GM23338 (cell line): ENCODE measurements around the gene AP3S1. TPM values are rescaled to one million over a fixed set of nuclear protein-coding genes. Genes with fewer than 3 reads are reported as not detected.
A peak's percentile ranks its signal among the peaks of the same experiment; 100 is the strongest.
"Not testable (repeated sequence)": the region's sequence is repeated elsewhere in the genome, so short reads cannot be mapped to it uniquely, and the experiment has no call there.

Experiments
- ATAC-seq: fragments of 200-7000 bp; cut with Tn5 transposase; 3 replicates; pipeline ENCODE4 v1.9.1; 2020
- DNase-seq: peaks from one replicate; pipeline ENCODE4 v3.0.0-alpha.2; 2015; ENCODE audit warnings: low spot score
- H2AFZ ChIP-seq: fragments of 200-600 bp; sonication (generic); 2 replicates; pipeline ENCODE4 v1.8.0; 2016; ENCODE audit warnings: antibody characterized with exemption, mild to moderate bottlenecking, moderate library complexity
- H3F3A ChIP-seq: fragments of 200-600 bp; sonication (generic); replicated peaks from 2 replicates; pipeline ENCODE4 v1.8.0; 2017; ENCODE audit warnings: antibody characterized with exemption, mixed run types, low read depth
- H3K27ac ChIP-seq: fragments of 200-600 bp; sonication (generic); 2 replicates; pipeline ENCODE4 v1.6.1; 2016; ENCODE audit warnings: low read depth
- H3K27me3 ChIP-seq: fragments of 200-600 bp; sonication (generic); 2 replicates; pipeline ENCODE4 v1.8.0; 2016; ENCODE audit warnings: mild to moderate bottlenecking, mixed run types, moderate library complexity; ENCODE audit not compliant: insufficient read depth
- H3K36me3 ChIP-seq: fragments of 200-600 bp; sonication (generic); 2 replicates; pipeline ENCODE4 v1.8.0; 2016; ENCODE audit warnings: mild to moderate bottlenecking; ENCODE audit not compliant: insufficient read depth
- H3K4me1 ChIP-seq: fragments of 200-600 bp; sonication (generic); 2 replicates; pipeline ENCODE4 v1.8.0; 2016; ENCODE audit warnings: mild to moderate bottlenecking, moderate library complexity; ENCODE audit not compliant: insufficient read depth
- H3K4me2 ChIP-seq: fragments of 200-600 bp; sonication (generic); 2 replicates; pipeline ENCODE4 v1.7.1; 2017; ENCODE audit warnings: mixed run types
- H3K4me3 ChIP-seq: fragments of 200-600 bp; sonication (generic); 2 replicates; pipeline ENCODE4 v1.6.1; 2016; ENCODE audit warnings: mixed run types
- H3K79me2 ChIP-seq: fragments of 200-600 bp; sonication (generic); replicated peaks from 2 replicates; pipeline ENCODE4 v1.8.0; 2017; ENCODE audit warnings: mild to moderate bottlenecking; ENCODE audit not compliant: insufficient read depth
- H3K9me2 ChIP-seq: fragments of 200-600 bp; sonication (generic); 2 replicates; pipeline ENCODE4 v1.8.0; 2017; ENCODE audit not compliant: insufficient read depth
- H4K20me1 ChIP-seq: fragments of 200-600 bp; sonication (generic); replicated peaks from 2 replicates; pipeline ENCODE4 v1.8.0; 2017; ENCODE audit warnings: mild to moderate bottlenecking; ENCODE audit not compliant: insufficient read depth
- H3K27ac Mint-ChIP-seq: 2 replicates; pipeline ENCODE4 v1.8.0; 2020; ENCODE audit warnings: inconsistent platforms, mild to moderate bottlenecking, moderate library complexity, mixed read lengths
- H3K27me3 Mint-ChIP-seq: 3 replicates; pipeline ENCODE4 v1.8.0; 2022; ENCODE audit warnings: low read depth, mild to moderate bottlenecking, moderate library complexity, mixed read lengths, inconsistent platforms; ENCODE audit not compliant: insufficient read depth, poor library complexity
- H3K36me3 Mint-ChIP-seq: 3 replicates; pipeline ENCODE4 v1.8.0; 2021; ENCODE audit warnings: low read depth, mild to moderate bottlenecking, inconsistent platforms, moderate library complexity, mixed read lengths
- H3K4me1 Mint-ChIP-seq: 3 replicates; pipeline ENCODE4 v1.8.0; 2020; ENCODE audit warnings: mild to moderate bottlenecking, inconsistent platforms, mixed read lengths
- H3K4me3 Mint-ChIP-seq: 3 replicates; pipeline ENCODE4 v1.8.0; 2021; ENCODE audit warnings: moderate library complexity, mild to moderate bottlenecking, inconsistent platforms, mixed read lengths
- H3K9me3 Mint-ChIP-seq: 3 replicates; pipeline ENCODE4 v1.8.0; 2020; ENCODE audit warnings: moderate library complexity, mild to moderate bottlenecking, inconsistent platforms, mixed read lengths
- CREB1 ChIP-seq: fragments of 250-450 bp; sonication (Bioruptor Pico); IDR thresholded peaks from 2 replicates; pipeline ENCODE4 v1.5.0; 2020; ENCODE audit warnings: low read depth, mild to moderate bottlenecking, moderate library complexity
- ETS1 ChIP-seq: IDR thresholded peaks from 2 replicates; pipeline ENCODE4 v1.6.1; 2016; ENCODE audit warnings: antibody characterized with exemption
- JUNB ChIP-seq: IDR thresholded peaks from one replicate; pipeline ENCODE4 v1.6.1; 2016; ENCODE audit warnings: antibody characterized with exemption; ENCODE audit not compliant: unreplicated experiment
- NANOG ChIP-seq: IDR thresholded peaks from 2 replicates; pipeline ENCODE4 v1.6.1; 2016; ENCODE audit warnings: antibody characterized with exemption, borderline replicate concordance
- POLR2AphosphoS5 ChIP-seq: IDR thresholded peaks from 2 replicates; pipeline ENCODE4 v1.6.1; 2016; ENCODE audit warnings: antibody characterized with exemption, low read depth
- REST ChIP-seq: IDR thresholded peaks from one replicate; pipeline ENCODE4 v1.6.1; 2018; ENCODE audit warnings: antibody characterized with exemption; ENCODE audit not compliant: unreplicated experiment
- STAT1 ChIP-seq: IDR thresholded peaks from one replicate; pipeline ENCODE4 v1.6.1; 2016; ENCODE audit warnings: antibody characterized with exemption; ENCODE audit not compliant: unreplicated experiment
- ZNF114 ChIP-seq: fragments of 250-450 bp; sonication (Bioruptor Pico); IDR thresholded peaks from 2 replicates; pipeline ENCODE4 v1.5.0; 2020; ENCODE audit warnings: mild to moderate bottlenecking, moderate library complexity
- polyA plus RNA-seq: library from polyadenylated mRNA; unstranded; fragments of >200 nt; fragmentation: Nextera tagmentation; extraction: Ambion mirVana; gene quantifications from 2 replicates; pipeline ENCODE4 v1.2.1, GENCODE V29; 2016
- total RNA-seq: library from RNA; depleted of rRNA; stranded (reverse); fragments of >200 nt; shearing (Covaris generic); gene quantifications from 2 replicates; pipeline ENCODE4 v1.2.3, GENCODE V29; 2014
- TF ChIP-seq, protein P1 (sequence below): fragments of 250-450 bp; sonication (Bioruptor Pico); IDR thresholded peaks from 2 replicates; pipeline ENCODE4 v1.5.0; 2020; ENCODE audit warnings: mild to moderate bottlenecking, moderate library complexity

The AP3S1 gene
- total and polyA plus RNA-seq, 2 experiments from 2014 or later = 143 to 232 TPM

DNA sequence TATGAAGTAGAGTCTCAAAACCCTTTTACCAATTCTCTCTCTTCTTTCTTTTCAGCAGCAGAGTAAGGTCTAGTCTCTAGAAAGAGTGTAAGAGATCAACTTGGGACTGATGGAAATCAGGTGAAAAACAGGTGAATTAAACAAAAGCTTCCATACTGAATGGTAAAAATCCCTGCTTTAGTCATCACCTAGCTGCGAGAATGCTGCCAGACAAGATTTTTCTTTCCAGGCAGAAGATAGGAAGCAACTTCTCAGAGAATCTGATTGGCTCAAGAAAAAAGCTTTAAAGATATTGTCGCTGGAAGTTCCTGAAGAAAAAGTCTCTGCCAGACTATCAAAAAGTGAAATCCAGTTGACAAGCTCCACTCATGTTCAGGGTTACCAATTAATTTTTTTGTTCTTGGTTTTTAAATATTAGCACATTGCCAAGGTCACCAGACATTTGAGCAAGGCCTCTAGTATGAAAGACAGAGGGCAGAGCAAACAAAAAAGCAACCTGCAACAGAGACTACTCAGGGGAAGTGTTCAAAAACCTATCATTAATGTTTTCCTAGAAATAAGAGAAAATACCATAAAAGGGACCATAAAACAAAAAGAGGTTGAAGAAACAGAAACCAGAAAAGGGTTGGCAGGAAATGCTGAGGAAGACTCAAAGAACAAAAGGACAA is 34.6 kb upstream of the AP3S1 start (continued):
- TF ChIP-seq, protein P1, sequence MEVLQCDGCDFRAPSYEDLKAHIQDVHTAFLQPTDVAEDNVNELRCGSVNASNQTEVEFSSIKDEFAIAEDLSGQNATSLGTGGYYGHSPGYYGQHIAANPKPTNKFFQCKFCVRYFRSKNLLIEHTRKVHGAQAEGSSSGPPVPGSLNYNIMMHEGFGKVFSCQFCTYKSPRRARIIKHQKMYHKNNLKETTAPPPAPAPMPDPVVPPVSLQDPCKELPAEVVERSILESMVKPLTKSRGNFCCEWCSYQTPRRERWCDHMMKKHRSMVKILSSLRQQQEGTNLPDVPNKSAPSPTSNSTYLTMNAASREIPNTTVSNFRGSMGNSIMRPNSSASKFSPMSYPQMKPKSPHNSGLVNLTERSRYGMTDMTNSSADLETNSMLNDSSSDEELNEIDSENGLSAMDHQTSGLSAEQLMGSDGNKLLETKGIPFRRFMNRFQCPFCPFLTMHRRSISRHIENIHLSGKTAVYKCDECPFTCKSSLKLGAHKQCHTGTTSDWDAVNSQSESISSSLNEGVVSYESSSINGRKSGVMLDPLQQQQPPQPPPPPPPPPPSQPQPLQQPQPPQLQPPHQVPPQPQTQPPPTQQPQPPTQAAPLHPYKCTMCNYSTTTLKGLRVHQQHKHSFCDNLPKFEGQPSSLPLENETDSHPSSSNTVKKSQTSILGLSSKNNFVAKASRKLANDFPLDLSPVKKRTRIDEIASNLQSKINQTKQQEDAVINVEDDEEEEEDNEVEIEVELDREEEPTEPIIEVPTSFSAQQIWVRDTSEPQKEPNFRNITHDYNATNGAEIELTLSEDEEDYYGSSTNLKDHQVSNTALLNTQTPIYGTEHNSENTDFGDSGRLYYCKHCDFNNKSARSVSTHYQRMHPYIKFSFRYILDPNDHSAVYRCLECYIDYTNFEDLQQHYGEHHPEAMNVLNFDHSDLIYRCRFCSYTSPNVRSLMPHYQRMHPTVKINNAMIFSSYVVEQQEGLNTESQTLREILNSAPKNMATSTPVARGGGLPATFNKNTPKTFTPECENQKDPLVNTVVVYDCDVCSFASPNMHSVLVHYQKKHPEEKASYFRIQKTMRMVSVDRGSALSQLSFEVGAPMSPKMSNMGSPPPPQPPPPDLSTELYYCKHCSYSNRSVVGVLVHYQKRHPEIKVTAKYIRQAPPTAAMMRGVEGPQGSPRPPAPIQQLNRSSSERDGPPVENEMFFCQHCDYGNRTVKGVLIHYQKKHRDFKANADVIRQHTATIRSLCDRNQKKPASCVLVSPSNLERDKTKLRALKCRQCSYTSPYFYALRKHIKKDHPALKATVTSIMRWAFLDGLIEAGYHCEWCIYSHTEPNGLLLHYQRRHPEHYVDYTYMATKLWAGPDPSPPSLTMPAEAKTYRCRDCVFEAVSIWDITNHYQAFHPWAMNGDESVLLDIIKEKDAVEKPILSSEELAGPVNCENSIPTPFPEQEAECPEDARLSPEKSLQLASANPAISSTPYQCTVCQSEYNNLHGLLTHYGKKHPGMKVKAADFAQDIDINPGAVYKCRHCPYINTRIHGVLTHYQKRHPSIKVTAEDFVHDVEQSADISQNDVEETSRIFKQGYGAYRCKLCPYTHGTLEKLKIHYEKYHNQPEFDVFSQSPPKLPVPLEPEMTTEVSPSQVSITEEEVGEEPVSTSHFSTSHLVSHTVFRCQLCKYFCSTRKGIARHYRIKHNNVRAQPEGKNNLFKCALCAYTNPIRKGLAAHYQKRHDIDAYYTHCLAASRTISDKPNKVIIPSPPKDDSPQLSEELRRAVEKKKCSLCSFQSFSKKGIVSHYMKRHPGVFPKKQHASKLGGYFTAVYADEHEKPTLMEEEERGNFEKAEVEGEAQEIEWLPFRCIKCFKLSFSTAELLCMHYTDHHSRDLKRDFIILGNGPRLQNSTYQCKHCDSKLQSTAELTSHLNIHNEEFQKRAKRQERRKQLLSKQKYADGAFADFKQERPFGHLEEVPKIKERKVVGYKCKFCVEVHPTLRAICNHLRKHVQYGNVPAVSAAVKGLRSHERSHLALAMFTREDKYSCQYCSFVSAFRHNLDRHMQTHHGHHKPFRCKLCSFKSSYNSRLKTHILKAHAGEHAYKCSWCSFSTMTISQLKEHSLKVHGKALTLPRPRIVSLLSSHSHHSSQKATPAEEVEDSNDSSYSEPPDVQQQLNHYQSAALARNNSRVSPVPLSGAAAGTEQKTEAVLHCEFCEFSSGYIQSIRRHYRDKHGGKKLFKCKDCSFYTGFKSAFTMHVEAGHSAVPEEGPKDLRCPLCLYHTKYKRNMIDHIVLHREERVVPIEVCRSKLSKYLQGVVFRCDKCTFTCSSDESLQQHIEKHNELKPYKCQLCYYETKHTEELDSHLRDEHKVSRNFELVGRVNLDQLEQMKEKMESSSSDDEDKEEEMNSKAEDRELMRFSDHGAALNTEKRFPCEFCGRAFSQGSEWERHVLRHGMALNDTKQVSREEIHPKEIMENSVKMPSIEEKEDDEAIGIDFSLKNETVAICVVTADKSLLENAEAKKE (CRISPR knock-in tag) = no peak
- TF ChIP-seq NANOG = no peak

- Mint-ChIP-seq H3K4me1 (peaks cover 17% of the 10 kb centered on the region), H3K36me3 (peaks cover 36% of the 10 kb centered on the region), H3K27me3 (peaks cover 1% of the 10 kb centered on the region), H3K4me3 (no peak overlapping the region), H3K27ac (peak overlapping the region; percentile 89), H3K9me3 (no peaks in the 10 kb centered on the region)
- H3K9me2 ChIP-seq = no peaks in the 10 kb centered on the region
- TF ChIP-seq ZNF114 (CRISPR knock-in tag) = no peak
- no peak for TF ChIP-seq REST
- TF ChIP-seq JUNB = no peak
- TF ChIP-seq ETS1 = no peak
- no peak for TF ChIP-seq NANOG
- no peak for TF ChIP-seq STAT1
- no peak for TF ChIP-seq POLR2AphosphoS5
- TF ChIP-seq CREB1 (CRISPR knock-in tag) = no peak
- H2AFZ ChIP-seq = no peak overlapping the region
- no peak overlapping the region for H3K4me3 ChIP-seq
- no peaks in the 10 kb centered on the region for H4K20me1 ChIP-seq
- no peak for DNase-seq
- H3K79me2 ChIP-seq = no peaks in the 10 kb centered on the region
- H3K27me3 ChIP-seq = no peaks in the 10 kb centered on the region
- H3K27ac ChIP-seq = no peak overlapping the region
- peak overlapping the region; percentile 30; the same call in 1 of the 2 replicates for H3K4me2 ChIP-seq
- peaks cover 17% of the 10 kb centered on the region for H3K4me1 ChIP-seq
- H3F3A ChIP-seq = no peaks in the 10 kb centered on the region
- 0 out of 2 replicates have a peak, but pooled peaks cover 5% of the 10 kb centered on the region for H3K36me3 ChIP-seq
- ATAC-seq = no peak
Observed at GRCh38 chr5:115807654-115808052, 34.1 kb upstream of the AP3S1 start.

- not testable (repeated sequence) for DNase-seq, H3K27ac ChIP-seq, H3K4me2 ChIP-seq, H3K27me3 Mint-ChIP-seq, H3K79me2 ChIP-seq, H3K36me3 ChIP-seq, H3K4me3 Mint-ChIP-seq, H2AFZ ChIP-seq, H3K9me2 ChIP-seq, H3F3A ChIP-seq, H3K27me3 ChIP-seq, H3K4me3 ChIP-seq, ATAC-seq, H4K20me1 ChIP-seq, H3K9me3 Mint-ChIP-seq, H3K27ac Mint-ChIP-seq
- peaks cover 17% of the 10 kb centered on the region for H3K4me1 ChIP-seq
- H3K36me3 Mint-ChIP-seq = peaks cover 36% of the 10 kb centered on the region
- H3K4me1 Mint-ChIP-seq = peaks cover 17% of the 10 kb centered on the region
Observed at GRCh38 chr5:115808066-115808465, 33.7 kb upstream of the AP3S1 start.
